Stimulated activated CD4-positive, alpha-beta T cell treated with anti-CD3 and anti-CD28 coated beads, Interleukin-4, amount 100 ng/mL, for 1 hour (primary cell): ENCODE data around the gene ATP11B.
"Not testable (repeated sequence)": the region's sequence is repeated elsewhere in the genome, so short reads cannot be mapped to it uniquely, and the experiment has no call there.

Experiments used
- DNase-seq: peaks from one replicate; pipeline ENCODE4 v3.0.0-alpha.2; 2020

The ATP11B gene

DNA sequence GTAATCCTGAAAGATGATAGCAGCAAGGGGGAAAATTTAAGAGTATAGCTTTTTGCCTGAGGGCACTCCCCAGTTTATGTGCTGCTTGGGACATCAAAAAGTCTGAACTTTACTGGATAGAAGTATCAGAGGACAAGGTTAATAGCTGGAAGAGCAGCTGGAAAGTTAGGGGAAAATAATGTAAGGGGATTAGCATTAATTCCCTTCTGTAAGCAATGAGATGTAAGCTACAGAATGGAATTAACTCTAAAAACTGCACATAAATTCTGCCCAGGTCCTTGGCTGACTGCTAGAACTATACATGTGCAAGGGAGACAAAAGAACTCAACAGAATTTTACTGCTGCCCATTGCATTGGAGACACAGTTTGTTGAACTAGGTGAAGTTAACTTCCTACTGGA lies 55.6 kb downstream of the ATP11B start:
- DNase-seq, result no peak

DNA sequence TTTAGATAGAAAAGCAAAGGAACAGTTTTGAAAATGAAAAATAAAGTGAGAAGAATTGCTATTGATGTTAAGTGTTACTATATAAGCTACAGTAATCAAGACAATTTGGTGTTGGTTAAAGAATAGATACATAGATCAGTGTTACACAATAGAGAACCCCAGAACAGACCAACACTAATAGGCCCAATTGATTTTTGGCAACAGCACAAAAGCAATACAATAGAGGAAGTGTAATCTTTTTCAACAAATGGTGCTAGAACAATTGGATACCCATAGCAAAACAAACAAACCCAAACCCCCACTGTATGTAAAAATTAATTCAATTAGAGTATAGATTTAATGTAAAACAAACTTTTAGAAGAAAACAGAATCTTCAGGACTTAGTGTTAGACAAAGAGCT lies 61.8 kb downstream of the ATP11B start:
- DNase-seq, result no peak

DNA sequence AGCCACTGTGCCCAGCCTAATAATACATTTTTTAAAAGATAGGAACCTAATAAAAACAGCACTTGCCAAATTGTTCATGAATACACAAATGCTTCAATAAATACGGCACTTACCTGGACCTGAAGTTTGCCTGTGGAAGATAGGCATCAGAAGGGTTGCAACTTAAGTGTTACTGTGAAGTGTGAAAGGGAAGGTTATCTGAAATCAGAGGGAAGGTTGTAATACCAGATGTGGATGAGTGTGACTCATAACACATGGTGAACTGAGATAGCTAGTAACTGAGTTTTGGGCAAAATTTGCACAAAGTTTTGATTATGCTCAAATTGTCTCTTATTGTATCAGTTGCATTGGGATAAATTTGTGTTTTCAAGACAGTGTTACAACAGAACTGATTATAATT lies 68.0 kb downstream of the ATP11B start:
- no peak for DNase-seq

GRCh38 chr3:182862159-182862860 lies 69.0 kb downstream of the ATP11B start:
- no peak for DNase-seq

DNA sequence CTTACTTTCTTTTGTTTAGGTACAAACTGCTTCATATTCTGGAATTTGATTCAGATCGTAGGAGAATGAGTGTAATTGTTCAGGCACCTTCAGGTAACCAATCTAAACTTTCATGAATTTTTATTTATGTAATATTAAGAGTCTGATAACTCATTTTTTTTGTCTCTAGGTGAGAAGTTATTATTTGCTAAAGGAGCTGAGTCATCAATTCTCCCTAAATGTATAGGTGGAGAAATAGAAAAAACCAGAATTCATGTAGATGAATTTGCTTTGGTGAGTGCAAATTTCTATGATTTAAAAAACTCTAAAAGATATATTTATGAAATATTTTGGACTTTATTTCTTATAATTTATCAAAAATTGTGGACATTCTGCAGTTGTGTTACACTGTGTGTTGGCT lies 75.8 kb downstream of the ATP11B start:
- DNase-seq, result no peak

GRCh38 chr3:182870917-182871316 lies 77.6 kb downstream of the ATP11B start:
- not testable (repeated sequence) for DNase-seq

DNA sequence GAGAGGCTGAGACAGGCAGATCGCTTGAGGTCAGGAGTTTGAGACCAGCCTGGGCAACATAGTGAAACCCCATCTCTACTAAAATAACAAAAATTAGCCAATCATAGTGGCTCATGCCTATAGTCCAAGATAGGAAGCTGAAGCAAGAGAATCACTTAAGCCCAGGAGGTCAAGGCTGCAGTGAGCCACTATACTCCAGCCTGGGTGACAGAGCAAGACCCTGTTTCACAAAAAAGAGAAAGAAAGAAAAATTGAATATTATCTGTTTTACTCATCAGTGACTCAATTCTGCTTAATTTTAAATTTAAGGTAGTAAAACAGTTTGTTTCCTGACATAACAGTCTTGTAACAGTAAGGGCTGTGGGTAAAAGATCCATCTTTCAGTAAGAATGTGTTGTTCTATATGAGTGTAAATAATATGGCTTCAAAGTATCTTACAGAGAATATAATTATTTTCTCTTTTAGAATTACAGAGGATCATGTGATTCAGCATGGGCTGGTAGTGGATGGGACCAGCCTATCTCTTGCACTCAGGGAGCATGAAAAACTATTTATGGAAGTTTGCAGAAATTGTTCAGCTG lies 85.8 kb downstream of the ATP11B start:
- no peak for DNase-seq

DNA sequence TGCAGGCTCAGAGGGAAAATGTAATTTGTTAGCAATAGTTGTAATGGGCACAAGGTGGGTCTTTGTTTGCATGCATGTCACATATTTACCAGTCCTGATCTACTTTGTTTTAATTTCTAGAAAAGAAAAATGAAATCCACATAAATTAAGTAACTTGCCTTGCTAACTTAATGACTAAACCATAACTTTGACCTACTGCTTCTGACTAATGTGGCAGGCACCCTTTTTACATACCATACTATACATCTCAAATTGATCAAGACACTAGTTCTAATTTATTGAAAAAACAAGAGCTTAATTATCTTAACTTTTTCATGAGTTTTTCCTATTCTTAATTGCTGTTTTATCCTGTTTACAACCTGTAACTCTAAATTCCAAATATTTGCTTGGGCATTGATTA lies 93.2 kb downstream of the ATP11B start:
- no peak for DNase-seq

- DNase-seq, result no peak
Measured at GRCh38 chr3:182889948-182890629, 96.8 kb downstream of the ATP11B start.

GRCh38 chr3:182891364-182891763 lies 98.1 kb downstream of the ATP11B start:
- DNase-seq, result no peak

- DNase-seq, result no peak
Measured at GRCh38 chr3:182892226-182892625, 98.9 kb downstream of the ATP11B start.

DNA sequence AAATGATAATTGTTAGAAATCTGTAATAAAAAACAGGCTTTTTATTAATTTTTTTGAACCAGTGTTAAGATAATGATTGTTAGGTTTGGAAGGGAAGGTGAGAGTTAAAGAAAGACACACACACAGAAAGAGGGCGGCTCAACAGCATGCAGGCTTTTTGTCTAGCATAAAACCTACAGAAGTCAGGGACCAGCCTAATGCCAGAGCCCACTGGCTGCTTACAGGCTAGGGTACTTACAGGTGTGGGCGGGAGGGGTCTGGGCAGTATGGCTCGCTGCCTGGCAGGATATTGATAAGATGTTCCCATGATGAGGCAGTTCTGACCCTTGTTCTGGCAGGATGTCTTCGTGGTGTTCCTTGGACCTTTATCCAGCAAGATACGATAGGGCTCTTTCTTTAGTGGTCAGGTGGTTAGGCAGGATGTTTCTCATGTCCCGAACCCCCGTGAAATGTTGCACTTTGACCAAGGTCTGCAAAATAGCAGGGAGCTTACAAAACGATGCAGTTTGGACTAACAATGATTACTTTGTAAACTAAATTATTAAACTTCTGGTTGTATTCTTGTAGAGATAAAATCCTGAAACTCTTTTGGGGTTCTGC lies 102.3 kb downstream of the ATP11B start:
- DNase-seq, result no peak

- DNase-seq, result no peak
Measured at GRCh38 chr3:182896553-182896952, 103.2 kb downstream of the ATP11B start.

- no peak for DNase-seq
Measured at GRCh38 chr3:182902236-182902635, 108.9 kb downstream of the ATP11B start.

DNA sequence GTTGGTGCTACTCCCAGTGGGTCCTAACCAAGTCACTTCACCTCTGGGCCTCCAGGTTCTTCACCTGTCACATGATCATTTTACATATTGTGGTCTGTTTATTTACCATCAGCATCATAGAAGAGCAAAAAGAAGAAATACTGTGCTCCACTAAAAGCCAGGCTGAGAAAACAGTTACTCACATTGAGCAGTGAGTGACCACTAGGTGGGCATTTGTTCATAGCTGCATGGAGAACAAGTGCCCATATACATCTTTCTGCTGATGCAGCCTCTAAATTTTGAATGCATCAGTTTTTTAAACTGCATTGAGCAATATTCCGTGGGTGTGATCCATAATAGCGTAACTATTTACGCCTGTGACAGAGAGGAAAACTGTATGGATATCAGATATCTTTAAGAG lies 110.9 kb downstream of the ATP11B start:
- DNase-seq, result no peak

GRCh38 chr3:182905623-182906022 lies 112.3 kb downstream of the ATP11B start:
- DNase-seq, result no peak

GRCh38 chr3:182906036-182906435 lies 112.7 kb downstream of the ATP11B start:
- no peak for DNase-seq

DNA sequence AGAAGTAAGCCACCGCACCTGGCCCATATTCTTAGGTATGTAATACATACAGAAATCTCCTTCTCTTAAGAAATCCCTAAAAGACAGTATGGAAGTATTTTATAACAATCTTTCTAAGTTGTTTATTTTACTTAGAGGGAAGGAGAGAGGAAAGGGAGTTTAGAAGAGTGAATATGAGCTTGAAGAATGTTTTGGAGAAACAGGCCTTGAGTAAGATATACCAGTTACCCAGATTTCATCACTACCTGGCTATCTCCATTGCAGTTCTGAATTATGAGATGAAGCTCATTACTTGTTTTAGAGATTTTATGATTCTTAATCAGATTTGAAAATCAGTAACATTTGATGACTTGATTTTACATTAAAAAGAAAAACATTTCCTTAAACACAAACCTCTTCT lies 115.2 kb downstream of the ATP11B start:
- DNase-seq, result no peak

DNA sequence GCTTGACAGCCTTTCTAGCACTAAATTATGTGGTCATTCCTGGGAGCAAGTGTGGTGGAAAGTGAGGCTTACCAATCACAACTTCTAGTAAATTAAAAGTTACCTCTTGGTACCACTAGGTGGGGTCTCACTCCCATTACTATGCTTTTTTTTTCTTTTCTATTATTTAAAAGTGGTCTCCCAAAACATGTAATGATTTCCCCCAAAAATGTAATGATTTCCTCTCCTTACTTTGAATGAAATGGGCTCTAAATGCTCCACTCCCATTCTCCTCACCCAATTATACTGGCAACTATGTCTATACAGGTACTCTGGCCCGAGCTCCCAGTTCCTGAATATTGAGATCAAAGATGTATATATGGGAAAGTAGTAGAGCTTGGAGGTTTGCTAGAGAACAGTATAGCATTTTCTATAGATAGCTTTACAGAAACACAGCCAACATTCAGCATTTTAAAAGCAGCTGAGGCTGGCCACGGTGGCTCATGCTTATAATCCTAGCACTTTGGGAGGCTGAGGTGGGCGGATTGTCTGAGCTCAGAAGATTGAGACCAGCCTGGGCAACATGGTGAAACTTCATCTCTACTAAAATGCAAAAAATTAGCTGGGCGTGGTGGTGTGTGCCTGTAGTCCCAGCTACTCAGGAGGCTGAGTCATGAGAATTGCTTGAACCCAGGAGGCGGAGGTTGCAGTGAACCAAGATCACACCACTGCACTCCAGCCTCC lies 116.2 kb downstream of the ATP11B start:
- DNase-seq, result no peak

DNA sequence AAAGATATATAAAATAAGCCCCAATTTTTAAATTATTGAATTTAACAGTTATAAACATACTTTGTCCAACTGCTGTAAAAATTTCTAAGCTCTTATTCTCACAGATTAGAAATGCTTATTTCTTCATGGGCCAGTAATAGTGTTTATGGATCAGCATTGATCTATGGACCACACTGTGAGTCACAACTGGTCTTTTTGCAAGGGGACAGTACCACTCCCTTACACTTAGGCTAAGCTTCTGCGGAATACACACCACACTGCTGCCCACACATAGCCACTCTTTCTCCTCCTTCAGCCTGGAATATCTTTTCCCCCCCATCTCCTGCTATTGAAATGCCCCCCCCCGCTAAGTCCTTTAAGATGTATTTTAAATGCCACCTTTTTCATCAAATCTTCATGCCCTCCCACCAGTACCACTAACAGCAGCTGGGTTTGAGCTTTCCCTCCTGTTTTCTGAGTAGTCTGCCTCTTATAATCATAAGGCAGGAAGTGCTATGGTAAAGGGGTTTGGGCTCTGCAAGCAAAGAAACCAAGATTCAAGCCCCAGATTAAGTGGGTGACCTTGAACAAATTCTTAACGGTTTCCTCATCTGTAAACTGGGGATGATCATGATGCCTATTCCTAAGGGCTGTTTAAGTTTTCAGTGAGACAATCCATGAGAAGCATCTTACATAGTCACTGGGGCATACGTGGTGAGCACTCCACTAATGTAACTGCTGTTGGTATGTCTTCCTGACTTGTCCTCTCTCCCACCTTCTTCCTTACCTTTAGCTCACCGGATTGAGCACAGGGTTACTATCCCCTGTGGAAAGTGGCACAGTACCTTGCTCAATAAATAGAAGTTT lies 117.9 kb downstream of the ATP11B start:
- DNase-seq, result no peak

DNA sequence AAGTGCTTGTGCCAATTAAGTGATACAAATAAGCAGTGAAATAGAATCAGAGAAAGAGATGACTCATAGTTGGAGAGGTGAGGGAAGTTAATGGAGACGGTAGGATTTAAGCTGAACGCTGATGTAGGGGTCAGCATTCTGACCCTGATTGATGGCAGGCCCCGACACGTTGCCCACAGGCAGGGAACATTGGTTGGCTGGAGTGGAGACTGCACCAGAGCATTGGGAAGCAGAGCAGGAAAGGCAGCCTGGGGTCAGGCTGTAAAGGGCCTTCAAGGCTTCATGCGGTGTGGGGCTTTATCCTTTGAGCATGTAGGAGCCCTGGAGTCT lies 118.4 kb downstream of the ATP11B start:
- no peak for DNase-seq

DNA sequence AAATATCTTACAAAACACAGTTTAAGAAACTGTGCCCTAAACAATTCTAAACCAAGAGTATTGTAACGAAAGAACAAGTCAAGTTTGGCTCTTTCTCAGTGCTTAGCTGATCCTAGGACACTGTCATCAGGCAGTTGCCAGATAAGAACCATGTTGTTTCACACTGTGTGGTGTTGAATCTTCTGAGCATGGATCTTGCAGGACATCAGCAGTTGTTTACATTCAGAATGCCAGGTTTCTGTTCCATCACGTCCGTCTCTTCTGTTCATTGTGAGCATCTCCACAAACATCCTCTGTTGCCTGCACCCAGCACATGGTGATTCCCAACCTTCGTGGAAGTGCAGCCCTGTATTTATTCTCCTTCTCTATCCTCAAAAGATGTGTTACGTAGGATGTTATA lies 119.2 kb downstream of the ATP11B start:
- DNase-seq, result no peak

DNA sequence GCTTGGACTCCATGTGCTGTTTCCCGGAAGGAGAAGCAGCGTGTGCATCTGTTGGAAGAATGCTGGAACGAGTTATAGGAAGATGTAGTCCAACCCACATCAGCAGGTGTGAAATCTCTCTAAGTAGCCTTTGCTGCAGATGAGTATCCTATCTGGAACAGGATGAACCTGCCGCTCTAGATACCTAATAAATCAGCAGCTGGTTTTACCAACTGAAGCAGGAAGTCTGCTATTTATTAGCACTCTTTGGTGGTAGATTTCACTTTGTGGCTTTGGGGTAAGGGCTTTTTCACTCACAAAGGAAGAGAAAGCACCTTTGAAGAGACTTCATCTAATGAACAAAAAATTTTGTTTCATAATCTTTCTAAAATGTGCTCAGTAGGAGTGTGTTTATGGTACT lies 120.6 kb downstream of the ATP11B start:
- DNase-seq, result no peak
